Cardiac fibroblast (primary cell): ENCODE data around the gene NUP88.

Experiments used
- DNase-seq, 2 donors: peaks; one replicate each; pipeline versions ENCODE4 v3.0.0 to v3.0.0-alpha.2; 2010; ENCODE audit warnings: low read depth in 2 of 2
- H3K4me3 ChIP-seq, 2 donors: replicated peaks in 1 of 2; 1 replicate in 1 of 2; 2 replicates in 1 of 2; pipeline ENCODE4 v1.5.1; 2011; ENCODE audit warnings: low read depth in 2 of 2, low read length in 2 of 2, mild to moderate bottlenecking in 2 of 2, moderate library complexity in 1 of 2
- TF ChIP-seq, protein P1 (sequence below): IDR thresholded peaks from one replicate; pipeline ENCODE4 v1.5.1; 2011; ENCODE audit warnings: low read depth, mild to moderate bottlenecking, low read length, inconsistent platforms

The NUP88 gene

DNA sequence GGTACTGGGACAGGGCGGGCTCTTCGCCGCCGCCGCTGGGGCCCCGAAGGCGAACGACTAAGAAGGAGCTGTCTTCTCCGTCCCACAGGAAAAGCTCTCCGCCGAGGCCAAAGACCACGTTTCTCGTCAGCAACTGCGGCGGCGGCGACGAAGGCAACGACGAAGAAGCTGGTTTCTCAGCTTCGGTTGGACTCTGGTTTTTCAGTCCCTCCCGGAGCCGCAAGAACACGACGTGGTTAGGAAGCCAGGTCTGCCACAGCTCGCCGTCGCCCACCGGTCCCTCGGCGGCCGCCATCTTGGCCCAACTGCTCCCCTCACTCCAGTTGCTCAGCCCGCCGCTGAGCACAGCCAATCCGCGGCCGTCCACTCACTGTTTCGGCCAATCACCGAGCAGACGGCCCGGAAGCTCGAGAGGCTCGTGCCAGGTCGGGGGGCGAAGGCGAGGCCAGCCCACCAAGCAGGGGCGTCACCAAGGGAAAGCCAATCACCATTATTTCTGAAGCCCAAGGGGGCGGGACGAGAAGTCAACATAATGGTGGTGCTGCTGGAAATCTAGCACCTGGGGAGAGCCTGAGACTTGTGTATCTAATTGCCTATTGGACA is at the start of gene NUP88:
NUP88 (minus strand) TSS at position 307 of the 603 bp plus-strand sequence; CDS start at position 295, 12 bp downstream.
- peak; percentile 94 to 97 for DNase-seq
- TF ChIP-seq, protein P1, sequence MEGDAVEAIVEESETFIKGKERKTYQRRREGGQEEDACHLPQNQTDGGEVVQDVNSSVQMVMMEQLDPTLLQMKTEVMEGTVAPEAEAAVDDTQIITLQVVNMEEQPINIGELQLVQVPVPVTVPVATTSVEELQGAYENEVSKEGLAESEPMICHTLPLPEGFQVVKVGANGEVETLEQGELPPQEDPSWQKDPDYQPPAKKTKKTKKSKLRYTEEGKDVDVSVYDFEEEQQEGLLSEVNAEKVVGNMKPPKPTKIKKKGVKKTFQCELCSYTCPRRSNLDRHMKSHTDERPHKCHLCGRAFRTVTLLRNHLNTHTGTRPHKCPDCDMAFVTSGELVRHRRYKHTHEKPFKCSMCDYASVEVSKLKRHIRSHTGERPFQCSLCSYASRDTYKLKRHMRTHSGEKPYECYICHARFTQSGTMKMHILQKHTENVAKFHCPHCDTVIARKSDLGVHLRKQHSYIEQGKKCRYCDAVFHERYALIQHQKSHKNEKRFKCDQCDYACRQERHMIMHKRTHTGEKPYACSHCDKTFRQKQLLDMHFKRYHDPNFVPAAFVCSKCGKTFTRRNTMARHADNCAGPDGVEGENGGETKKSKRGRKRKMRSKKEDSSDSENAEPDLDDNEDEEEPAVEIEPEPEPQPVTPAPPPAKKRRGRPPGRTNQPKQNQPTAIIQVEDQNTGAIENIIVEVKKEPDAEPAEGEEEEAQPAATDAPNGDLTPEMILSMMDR = no peak
- peak within 1 kb of the TSS; percentile 90 to 92 for H3K4me3 ChIP-seq

DNA sequence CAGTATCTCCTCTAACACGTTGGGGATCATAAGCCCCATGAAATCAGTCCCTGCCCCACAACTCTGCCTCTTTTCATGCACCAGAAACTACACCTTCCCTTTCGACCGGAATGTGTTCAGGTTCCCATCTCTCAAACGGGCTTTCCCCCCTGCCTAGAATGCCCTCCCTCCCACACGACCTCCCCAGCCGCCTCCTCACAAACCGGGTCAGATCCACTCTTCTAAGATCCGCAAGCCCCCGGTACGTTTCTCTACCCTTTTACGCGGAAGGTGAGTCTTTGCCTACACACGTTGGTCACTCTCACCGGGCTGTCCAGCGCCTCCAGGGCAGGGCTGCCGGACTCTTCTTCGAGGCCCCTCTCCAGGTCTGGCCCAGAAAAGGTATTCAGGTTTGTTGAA is 48.6 kb upstream of the NUP88 start:
- H3K4me3 ChIP-seq = peak overlapping the region; percentile 95
- DNase-seq = no peak
- TF ChIP-seq, protein P1 = no peak

DNA sequence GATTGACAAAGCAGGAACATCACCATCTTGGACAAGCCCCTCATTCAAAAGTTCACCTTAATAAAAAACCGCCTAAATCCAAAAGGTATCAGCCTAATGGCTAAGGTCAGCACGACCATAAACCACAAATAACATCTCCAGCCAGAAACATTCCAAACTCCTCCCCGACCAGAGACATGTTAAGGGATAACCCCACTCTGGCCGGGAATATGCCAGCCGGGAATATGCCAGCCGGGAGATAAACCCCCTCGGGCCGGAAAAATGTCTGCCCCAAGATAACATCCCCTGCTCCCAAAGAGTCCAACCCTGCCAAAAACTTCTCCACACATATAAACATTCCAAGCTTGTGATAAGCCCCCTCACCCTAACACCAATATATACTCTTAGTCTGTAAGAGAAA is 48.0 kb upstream of the NUP88 start:
- DNase-seq = peak in 1 of 2 donors; percentile 2
- TF ChIP-seq, protein P1 = no peak
- H3K4me3 ChIP-seq = peak overlapping the region; percentile 95

DNA sequence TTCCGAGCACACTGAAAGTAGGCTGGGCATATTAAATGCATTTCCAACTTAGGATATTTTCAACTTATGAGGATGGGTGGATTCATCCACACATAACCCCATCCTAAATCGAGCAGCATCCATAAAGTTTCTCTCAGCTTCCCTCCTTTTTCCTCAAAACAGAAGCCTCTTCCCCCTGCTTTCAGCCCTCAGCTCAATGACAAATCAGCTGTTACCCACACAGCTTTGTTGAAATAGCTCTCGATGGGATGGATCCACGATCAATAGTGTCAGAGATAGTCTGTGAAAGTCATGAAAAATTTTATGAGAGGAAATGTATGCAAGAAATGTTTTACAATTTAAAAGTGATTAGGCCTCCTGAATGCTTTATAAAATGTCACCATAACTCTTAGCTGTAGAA is 46.8 kb upstream of the NUP88 start:
- H3K4me3 ChIP-seq = no peak overlapping the region
- no peak for DNase-seq
- TF ChIP-seq, protein P1 = no peak

DNA sequence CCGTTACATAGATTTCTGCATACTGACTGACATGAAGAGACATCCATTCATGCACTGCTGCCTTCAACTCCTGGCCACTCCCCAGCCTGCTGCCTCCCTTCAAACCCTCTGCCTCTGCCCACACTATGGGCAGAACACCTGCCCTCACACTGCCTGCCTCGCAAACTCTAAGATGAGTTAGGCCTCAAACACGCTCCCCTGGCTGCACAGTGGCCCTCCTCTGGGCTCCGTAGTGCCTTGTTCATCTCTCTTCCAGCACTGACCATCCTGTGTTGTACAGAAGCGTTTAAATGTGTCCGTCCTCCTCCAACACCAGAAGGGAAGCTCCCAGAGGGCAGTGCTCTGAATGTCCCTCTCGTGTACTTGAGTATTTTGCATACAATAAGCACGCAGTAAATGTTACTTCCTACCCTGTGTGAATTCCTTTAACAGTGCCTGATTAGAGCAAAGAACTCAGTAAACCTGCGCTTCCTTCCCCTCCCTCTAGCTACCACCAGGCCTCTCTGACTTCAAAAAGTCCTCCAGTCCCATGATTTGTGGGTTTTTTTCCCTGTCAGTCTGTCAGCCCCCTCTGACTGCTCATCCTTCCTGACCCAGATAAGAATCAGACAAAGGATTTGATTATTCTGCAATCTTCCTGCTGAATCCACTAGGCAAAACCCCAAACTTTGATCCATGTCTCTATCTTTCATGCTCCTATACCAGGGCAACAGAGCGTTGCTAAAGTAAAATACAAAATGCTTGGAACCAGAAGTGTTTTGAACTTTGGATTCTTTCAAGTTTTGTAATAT is 45.5 kb upstream of the NUP88 start:
- no peak for DNase-seq
- TF ChIP-seq, protein P1 = no peak
- no peak overlapping the region for H3K4me3 ChIP-seq

DNA sequence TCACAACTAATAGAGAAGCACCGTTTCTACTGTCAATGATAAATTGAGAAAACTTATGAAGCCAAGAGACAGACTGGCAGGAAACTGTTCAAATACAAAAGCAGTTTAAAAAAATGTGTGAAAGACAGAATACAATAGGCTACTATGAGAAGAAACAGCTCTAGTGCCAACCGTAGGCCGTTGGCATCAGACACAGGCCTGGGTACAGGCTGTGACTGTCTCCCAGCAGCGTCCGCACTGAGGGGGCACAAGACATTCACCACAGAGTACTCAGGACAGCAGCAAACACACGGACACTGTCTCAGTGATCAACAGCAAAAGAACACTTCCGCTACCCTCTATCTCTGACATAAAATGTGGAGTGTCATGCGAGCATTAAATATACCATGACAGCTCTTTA is 27.3 kb upstream of the NUP88 start:
- no peak for DNase-seq
- H3K4me3 ChIP-seq = no peak overlapping the region
- TF ChIP-seq, protein P1 = no peak
